Lower leg skin (tissue), 3 donors: Measurements from ENCODE around the gene NCAPD3.

ENCODE experiments used
- POLR2A ChIP-seq, 2 donors: fragments of 450-650 bp; IDR thresholded peaks; one replicate each; pipeline ENCODE4 v1.6.1; 2016 to 2017; ENCODE audit warnings: antibody characterized with exemption in 2 of 2, mild to moderate bottlenecking in 1 of 2, moderate library complexity in 1 of 2
- TF ChIP-seq, protein P1 (sequence below), 3 donors: fragments of 450-650 bp; IDR thresholded peaks; one replicate each; pipeline ENCODE4 v1.5.1; 2016; ENCODE audit warnings: antibody characterized with exemption in 3 of 3, mild to moderate bottlenecking in 3 of 3, moderate library complexity in 2 of 3

DNA sequence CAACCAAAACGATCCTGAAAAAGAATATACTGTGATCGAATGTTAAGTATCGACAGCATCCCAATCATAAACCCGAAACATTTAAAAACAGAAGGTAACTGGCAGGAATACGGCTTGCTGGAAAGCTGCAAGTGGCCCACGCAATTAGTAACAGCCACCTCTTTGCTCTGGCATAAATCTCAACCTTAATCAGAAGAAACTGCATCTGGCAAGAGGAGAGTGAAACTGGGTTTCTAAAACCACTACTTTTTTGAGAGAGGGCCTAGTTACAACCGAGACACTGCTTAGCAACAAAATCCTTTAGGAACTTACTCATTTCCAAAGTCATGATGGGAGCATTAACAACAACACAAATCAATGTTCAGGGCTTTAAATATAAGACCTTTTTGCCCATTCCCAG is 7.9 kb downstream of the NCAPD3 start:
- TF ChIP-seq, protein P1, sequence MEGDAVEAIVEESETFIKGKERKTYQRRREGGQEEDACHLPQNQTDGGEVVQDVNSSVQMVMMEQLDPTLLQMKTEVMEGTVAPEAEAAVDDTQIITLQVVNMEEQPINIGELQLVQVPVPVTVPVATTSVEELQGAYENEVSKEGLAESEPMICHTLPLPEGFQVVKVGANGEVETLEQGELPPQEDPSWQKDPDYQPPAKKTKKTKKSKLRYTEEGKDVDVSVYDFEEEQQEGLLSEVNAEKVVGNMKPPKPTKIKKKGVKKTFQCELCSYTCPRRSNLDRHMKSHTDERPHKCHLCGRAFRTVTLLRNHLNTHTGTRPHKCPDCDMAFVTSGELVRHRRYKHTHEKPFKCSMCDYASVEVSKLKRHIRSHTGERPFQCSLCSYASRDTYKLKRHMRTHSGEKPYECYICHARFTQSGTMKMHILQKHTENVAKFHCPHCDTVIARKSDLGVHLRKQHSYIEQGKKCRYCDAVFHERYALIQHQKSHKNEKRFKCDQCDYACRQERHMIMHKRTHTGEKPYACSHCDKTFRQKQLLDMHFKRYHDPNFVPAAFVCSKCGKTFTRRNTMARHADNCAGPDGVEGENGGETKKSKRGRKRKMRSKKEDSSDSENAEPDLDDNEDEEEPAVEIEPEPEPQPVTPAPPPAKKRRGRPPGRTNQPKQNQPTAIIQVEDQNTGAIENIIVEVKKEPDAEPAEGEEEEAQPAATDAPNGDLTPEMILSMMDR (IDR thresholded peaks at IDR 0.05): no peak
- no peak for TF ChIP-seq POLR2A (IDR thresholded peaks at IDR 0.05)
